Measurements from ENCODE around the gene MAP3K5.
A peak's percentile ranks its signal among the peaks of the same experiment; 100 is the strongest.

The MAP3K5 gene

GRCh38 chr6:136641166-136641565 lies 151.1 kb downstream of the MAP3K5 start:
- peak; percentile 40 for DNase-seq (ENCODE audit: low read depth)
- TF ChIP-seq, protein P1, sequence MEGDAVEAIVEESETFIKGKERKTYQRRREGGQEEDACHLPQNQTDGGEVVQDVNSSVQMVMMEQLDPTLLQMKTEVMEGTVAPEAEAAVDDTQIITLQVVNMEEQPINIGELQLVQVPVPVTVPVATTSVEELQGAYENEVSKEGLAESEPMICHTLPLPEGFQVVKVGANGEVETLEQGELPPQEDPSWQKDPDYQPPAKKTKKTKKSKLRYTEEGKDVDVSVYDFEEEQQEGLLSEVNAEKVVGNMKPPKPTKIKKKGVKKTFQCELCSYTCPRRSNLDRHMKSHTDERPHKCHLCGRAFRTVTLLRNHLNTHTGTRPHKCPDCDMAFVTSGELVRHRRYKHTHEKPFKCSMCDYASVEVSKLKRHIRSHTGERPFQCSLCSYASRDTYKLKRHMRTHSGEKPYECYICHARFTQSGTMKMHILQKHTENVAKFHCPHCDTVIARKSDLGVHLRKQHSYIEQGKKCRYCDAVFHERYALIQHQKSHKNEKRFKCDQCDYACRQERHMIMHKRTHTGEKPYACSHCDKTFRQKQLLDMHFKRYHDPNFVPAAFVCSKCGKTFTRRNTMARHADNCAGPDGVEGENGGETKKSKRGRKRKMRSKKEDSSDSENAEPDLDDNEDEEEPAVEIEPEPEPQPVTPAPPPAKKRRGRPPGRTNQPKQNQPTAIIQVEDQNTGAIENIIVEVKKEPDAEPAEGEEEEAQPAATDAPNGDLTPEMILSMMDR (IDR thresholded peaks at IDR 0.05; ENCODE audit: insufficient read depth, low read depth, low read length, missing control alignments): no peak
- H3K4me3 ChIP-seq (ENCODE audit: low read length): no peak overlapping the region

DNA sequence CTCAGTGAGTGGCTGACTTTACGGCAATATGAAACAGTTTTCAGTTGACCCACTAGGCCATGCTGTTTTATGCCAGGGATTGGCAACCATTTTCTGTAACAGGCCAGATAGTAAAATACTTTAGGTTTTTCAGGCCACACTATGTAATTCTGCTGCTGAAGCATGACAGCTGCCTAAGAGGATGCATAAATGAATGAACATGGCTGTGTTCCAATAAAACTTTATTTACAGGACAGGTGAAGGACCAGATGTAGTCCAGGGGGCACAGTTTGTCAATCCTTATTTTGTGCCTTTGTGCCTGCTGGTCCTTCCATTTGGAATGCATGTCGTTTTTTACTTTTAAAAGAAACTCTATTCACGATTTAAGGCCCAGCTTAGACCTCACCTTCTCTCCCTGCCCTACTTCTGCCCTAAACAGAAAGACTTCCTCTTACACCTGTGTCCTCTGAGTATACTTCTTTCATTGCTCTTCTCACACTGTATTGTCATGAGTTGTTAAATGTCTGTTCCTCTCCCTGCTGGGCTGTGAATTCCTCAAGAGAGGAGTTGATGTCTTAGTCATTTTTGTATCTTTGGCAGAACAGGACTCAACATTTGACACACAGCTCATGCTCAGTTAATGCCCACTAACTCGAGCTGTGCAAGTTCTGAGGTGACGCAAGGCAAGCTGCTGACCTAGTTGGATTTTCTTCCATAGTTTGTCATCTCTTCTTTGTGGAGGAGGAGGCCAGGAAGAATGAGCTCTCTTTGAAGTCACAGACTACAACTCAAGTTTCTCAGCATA lies 152.0 kb downstream of the MAP3K5 start:
- no peak overlapping the region for H3K4me3 ChIP-seq (ENCODE audit: low read length)
- peak; percentile 67 for DNase-seq (ENCODE audit: low read depth)
- TF ChIP-seq, protein P1 (IDR thresholded peaks at IDR 0.05; ENCODE audit: insufficient read depth, low read depth, low read length, missing control alignments): no peak

DNA sequence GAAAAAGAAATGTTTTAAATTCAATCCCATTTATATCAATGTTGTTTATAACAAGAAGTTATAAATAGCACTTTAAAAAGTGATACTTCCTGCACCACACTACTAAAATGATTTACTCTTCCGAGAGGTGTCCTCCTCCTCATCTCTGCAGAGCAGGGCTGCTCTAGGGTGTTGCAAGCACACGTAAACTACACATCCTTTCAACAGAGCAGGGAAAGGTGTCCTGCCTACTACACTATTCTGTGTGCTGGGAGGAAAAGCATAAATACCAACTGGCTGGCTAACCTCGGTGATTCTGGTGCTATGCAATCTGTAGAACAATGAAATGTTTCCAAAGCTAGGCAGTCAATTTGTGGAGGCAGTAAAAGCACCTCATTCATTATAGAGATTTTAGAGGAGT lies 152.6 kb downstream of the MAP3K5 start:
- no peak overlapping the region for H3K4me3 ChIP-seq (ENCODE audit: low read length)
- TF ChIP-seq, protein P1 (IDR thresholded peaks at IDR 0.05; ENCODE audit: insufficient read depth, low read depth, low read length, missing control alignments): no peak
- no peak for DNase-seq (ENCODE audit: low read depth)

- no peak for DNase-seq (ENCODE audit: low read depth)
- no peak overlapping the region for H3K4me3 ChIP-seq (ENCODE audit: low read length)
- TF ChIP-seq, protein P1 (IDR thresholded peaks at IDR 0.05; ENCODE audit: insufficient read depth, low read depth, low read length, missing control alignments): no peak
Observed at GRCh38 chr6:136635615-136636014, 156.7 kb downstream of the MAP3K5 start.

DNA sequence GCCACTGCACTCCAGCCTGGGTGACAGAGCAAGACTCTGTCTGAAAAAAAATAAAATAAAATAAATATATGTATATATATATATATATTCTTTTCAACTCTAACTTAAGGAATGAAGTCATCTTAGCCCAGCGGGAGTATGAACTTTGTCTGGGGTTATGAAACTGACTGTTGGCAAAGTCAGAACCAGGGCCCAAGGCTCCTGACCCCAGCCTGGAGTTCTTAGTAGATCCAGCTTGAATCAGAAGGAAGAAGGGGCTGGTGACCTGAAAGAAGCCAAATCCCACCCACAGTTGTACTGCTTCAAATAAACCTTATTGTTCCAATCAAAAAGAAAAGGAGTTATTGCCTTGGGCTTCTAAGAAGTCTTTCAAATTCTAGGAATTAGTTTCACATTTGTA lies 158.9 kb downstream of the MAP3K5 start:
- no peak overlapping the region for H3K4me3 ChIP-seq (ENCODE audit: low read length)
- TF ChIP-seq, protein P1 (IDR thresholded peaks at IDR 0.05; ENCODE audit: insufficient read depth, low read depth, low read length, missing control alignments): no peak

GRCh38 chr6:136628996-136629395 lies 163.3 kb downstream of the MAP3K5 start:
- DNase-seq (ENCODE audit: low read depth): peak; percentile 72
- no peak overlapping the region for H3K4me3 ChIP-seq (ENCODE audit: low read length)
- TF ChIP-seq, protein P1 (IDR thresholded peaks at IDR 0.05; ENCODE audit: insufficient read depth, low read depth, low read length, missing control alignments): no peak

More for the DNA sequence above, 158.9 kb downstream of the MAP3K5 start:
- DNase-seq (ENCODE audit: low read depth): no peak

DNA sequence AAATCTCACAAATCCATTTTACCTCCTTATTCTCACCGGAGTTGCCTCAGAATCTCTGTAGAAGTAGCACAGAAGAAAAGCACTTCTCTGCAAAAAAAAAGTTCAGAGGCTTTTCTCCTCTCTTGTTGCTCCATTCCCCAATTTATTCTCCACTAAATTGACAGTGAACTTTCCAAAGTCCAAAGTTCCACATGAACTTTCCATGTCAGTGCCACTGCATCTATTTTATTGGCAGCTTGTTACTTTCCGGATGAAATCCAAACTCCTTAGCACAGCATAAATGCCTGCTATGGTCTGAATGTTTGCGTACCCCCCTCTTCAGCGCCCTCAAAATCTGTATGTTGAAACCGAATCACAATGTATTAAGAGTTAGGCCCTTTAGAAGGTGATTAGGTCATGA lies 165.1 kb downstream of the MAP3K5 start:
- H3K4me3 ChIP-seq (ENCODE audit: low read length): no peak overlapping the region
- no peak for DNase-seq (ENCODE audit: low read depth)
- TF ChIP-seq, protein P1 (IDR thresholded peaks at IDR 0.05; ENCODE audit: insufficient read depth, low read depth, low read length, missing control alignments): no peak
